ENCODE data around the gene LMAN2. TPM values are rescaled to one million over a fixed set of nuclear protein-coding genes. Genes with fewer than 3 reads are reported as not detected.

Gene LMAN2, protein sequence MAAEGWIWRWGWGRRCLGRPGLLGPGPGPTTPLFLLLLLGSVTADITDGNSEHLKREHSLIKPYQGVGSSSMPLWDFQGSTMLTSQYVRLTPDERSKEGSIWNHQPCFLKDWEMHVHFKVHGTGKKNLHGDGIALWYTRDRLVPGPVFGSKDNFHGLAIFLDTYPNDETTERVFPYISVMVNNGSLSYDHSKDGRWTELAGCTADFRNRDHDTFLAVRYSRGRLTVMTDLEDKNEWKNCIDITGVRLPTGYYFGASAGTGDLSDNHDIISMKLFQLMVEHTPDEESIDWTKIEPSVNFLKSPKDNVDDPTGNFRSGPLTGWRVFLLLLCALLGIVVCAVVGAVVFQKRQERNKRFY
- total RNA-seq = 100 to 1,000 TPM; 193 to 321 (median 268) TPM

DNA sequence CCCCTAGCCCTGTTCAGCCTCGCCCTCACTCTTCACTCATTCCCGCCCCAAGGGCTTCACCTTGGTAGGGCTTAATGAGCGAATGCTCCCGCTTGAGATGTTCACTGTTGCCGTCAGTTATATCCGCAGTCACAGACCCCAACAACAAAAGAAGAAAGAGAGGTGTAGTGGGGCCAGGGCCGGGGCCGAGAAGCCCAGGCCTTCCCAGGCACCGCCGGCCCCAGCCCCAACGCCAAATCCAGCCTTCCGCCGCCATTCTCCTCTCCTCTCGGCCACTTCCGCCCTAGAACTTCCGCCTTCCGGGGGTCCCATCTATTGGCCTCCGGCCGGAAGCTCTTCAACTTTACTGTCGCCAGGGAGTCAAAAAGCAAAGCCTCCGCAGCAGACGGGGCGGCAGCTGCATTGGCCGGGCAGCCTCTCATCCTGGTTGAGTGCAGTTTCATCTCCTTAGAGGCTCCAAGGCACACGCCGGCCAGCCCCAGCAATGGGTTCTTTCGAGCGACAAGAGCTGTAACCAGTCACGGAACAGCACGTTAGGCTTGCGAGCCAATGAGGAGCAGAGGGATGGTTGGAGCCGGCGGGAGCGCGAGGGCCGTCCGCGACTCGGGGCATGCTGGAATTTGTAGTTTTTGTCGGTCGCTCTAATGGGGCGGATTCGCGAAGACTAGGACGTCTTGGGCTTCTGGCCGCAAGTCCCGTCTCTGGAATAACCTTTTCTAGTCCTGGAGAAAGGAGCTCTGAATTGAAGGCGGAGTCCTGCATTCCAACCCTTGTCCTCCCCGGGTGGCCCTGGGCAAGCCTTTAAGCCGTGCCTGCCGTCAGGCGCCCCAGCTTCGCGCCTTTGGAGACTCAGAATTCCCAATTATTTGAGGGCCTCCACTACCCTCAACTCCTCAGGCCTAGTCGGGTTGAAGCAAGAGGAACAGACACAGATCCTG is at the start of gene LMAN2:
Gene LMAN2 (minus strand): TSS at position 277 of the 938 bp plus-strand sequence. CDS start 21 bp downstream, at position 256.
- peaks cover 4 to 25% (median 13%) of the 10 kb centered on the region in 4 donors for H3K4me1 ChIP-seq
- TF ChIP-seq, protein P1, sequence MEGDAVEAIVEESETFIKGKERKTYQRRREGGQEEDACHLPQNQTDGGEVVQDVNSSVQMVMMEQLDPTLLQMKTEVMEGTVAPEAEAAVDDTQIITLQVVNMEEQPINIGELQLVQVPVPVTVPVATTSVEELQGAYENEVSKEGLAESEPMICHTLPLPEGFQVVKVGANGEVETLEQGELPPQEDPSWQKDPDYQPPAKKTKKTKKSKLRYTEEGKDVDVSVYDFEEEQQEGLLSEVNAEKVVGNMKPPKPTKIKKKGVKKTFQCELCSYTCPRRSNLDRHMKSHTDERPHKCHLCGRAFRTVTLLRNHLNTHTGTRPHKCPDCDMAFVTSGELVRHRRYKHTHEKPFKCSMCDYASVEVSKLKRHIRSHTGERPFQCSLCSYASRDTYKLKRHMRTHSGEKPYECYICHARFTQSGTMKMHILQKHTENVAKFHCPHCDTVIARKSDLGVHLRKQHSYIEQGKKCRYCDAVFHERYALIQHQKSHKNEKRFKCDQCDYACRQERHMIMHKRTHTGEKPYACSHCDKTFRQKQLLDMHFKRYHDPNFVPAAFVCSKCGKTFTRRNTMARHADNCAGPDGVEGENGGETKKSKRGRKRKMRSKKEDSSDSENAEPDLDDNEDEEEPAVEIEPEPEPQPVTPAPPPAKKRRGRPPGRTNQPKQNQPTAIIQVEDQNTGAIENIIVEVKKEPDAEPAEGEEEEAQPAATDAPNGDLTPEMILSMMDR (IDR thresholded peaks at IDR 0.05) = no peak
- TF ChIP-seq POLR2A (IDR thresholded peaks at IDR 0.05) = peak; percentile 59 to 72
- peak; percentile 91 to 97 (median 93) for DNase-seq

DNA sequence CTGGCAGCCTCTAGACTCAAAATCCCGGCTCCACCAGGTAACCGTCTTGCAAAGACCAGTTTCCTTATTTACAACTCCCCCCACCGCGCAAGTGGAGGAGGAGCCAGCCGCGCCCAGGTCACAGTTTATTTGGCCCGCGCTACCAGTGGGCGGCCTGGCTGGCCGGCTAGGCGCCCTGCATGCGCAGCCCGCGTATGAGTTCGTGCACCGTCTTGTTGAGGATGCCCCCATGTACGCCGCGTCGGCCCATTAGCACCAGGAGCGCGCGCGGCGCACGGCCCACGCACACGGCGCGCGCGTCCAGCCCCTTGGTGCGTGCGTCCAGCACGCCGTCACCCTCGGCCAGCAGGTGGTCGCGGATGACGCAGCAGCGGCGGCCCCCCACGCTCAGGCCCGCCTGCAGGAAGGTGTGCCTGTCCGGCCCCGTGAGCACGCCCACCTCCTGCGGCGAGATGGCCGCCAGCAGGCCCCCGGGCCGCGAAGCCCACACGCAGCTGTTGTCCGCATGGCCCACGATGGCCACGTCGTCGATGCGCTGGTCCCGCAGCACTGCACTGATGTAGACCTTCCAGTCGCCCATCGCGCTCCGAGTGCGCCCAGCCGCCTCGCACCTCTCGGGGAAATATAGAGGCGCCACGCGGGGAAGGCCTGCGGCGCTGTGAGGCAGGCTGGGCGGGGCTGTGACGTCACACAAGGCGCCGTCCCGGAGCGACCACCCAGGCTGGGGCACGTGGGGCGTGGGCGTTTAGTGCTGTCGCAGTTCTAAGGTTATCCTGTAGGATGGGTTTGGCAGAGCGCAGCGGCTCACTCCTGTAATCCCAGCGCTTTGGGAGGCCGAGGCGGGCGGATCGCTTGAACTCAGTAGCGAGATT is 48.8 kb upstream of the LMAN2 start, which contains the start of gene PFN3:
Gene PFN3 (minus strand): TSS at position 665 of the 872 bp plus-strand sequence. CDS start 85 bp downstream, at position 580.
- Histone ChIP-seq H3K4me3 (peak within 1 kb of the TSS in 2 of 4 donors; percentile 17 to 32), H3K27me3 (peaks cover 0 to 24% of the 10 kb centered on the region in 2 donors), H3K9me3 (peaks cover 0 to 5% (median 0%) of the 10 kb centered on the region in 4 donors), H3K4me1 (peaks cover 4 to 43% (median 25%) of the 10 kb centered on the region in 4 donors), H3K36me3 (no peaks in the 10 kb centered on the region), H3K27ac (peak within 1 kb of the TSS in 2 of 4 donors; percentile 29 to 31)
- peak in 1 of 2 donors; percentile 10 for TF ChIP-seq POLR2A (IDR thresholded peaks at IDR 0.05)
- TF ChIP-seq, protein P1 (IDR thresholded peaks at IDR 0.05) = no peak
- DNase-seq = peak in 2 of 3 donors; percentile 70 to 83

More for the DNA sequence above, at the start of gene LMAN2:
- Histone ChIP-seq H3K27me3 (no peaks in the 10 kb centered on the region), H3K9me3 (no peaks in the 10 kb centered on the region), H3K4me3 (peak within 1 kb of the TSS; percentile 65 to 88 (median 80)), H3K27ac (peak within 1 kb of the TSS; percentile 91 to 95 (median 94)), H3K36me3 (peaks cover 0 to 23% (median 0%) of the 10 kb centered on the region in 3 donors)

DNA sequence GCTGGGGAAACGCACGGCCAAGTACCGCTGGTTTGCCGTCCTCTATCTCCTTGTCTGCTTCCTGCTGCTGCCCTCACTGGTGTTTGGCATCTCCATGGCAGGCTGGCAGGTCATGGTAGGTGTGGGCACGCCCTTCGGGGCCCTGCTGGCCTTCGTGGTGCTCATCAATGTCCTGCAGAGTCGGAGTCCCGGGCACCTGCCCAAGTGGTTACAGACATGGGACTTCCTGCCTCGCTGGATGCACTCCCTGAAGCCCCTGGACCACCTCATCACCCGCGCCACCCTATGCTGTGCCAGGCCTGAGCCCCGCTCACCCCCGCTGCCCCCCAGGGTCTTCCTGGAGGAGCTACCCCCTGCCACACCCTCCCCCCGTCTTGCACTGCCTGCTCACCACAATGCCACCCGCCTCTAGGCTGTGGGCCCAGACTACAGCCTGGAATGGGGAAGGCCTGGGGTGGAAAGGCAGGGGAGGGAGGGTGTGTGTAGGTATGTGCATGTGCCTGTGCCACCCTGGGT is 46.5 kb upstream of the LMAN2 start:
- no peak for DNase-seq
- Histone ChIP-seq H3K4me1 (peaks cover 0 to 21% (median 5%) of the 10 kb centered on the region in 4 donors), H3K27me3 (peaks cover 0 to 19% of the 10 kb centered on the region in 2 donors), H3K9me3 (peaks cover 0 to 5% (median 0%) of the 10 kb centered on the region in 4 donors), H3K27ac (no peak overlapping the region), H3K36me3 (no peaks in the 10 kb centered on the region), H3K4me3 (no peak overlapping the region)
- TF ChIP-seq, protein P1 (IDR thresholded peaks at IDR 0.05) = no peak
- TF ChIP-seq POLR2A (IDR thresholded peaks at IDR 0.05) = no peak

DNA sequence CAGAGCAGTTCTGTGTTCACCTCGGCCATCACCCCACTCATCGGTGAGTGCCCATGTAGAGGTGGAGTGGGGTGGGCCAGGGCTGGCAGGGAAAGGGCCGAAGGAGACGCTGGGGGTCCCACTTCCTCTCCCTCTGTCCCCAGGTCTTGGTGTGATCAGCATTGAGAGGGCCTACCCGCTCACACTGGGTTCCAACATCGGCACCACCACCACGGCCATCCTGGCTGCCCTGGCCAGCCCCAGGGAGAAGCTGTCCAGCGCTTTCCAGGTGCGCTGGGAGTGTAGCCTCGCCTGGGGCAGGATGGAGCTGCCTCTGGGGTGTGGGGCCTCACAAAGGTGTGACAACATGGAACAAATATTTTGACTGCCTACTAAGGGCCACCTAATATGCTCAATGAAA is 45.3 kb upstream of the LMAN2 start:
- no peak for DNase-seq
- H3K4me3 ChIP-seq = no peak overlapping the region
- peaks cover 0 to 11% (median 0%) of the 10 kb centered on the region in 4 donors for H3K4me1 ChIP-seq
- no peak for TF ChIP-seq POLR2A (IDR thresholded peaks at IDR 0.05)
- TF ChIP-seq, protein P1 (IDR thresholded peaks at IDR 0.05) = no peak
- no peak overlapping the region for H3K27ac ChIP-seq
- peaks cover 0 to 9% of the 10 kb centered on the region in 2 donors for H3K27me3 ChIP-seq
- H3K36me3 ChIP-seq = no peaks in the 10 kb centered on the region
- H3K9me3 ChIP-seq = peaks cover 0 to 5% (median 0%) of the 10 kb centered on the region in 4 donors

Data from Peyer's patch (tissue), 4 donors.